ENCODE data around the gene TTLL7. TPM values are rescaled to one million over a fixed set of nuclear protein-coding genes. Genes with fewer than 3 reads are reported as not detected.

The TTLL7 gene
- total and polyA plus RNA-seq, 2 experiments from 2014 or later, result 4.1 to 6.7 TPM

DNA sequence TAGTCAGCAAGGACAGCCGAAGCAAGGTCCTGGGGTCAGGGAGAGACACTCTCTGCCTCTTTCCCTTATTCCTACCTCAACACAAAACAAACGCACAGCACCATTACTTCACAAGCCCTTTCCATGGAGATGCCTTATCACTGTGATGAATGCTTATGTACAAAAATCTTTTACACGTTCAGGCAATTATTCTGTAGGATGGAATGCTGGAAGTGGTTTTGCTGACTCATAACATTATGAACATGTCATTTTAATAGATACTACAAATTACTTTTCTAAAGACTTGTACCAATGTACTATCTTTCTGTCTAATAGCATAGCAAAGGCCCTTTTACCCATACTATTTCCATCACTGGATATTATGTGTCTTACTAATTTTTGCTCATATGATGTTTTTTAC lies 98.4 kb downstream of the TTLL7 start:
- H3K9me2 ChIP-seq (ENCODE audit: insufficient read depth), result no peaks in the 10 kb centered on the region
- no peaks in the 10 kb centered on the region for H3K27me3 ChIP-seq (ENCODE audit: insufficient read depth)
- H3F3A ChIP-seq (replicated peaks; ENCODE audit: low read depth), result no peaks in the 10 kb centered on the region
- Mint-ChIP-seq H3K4me3 (no peak overlapping the region), H3K36me3 (ENCODE audit: low read depth) (no peaks in the 10 kb centered on the region), H3K27me3 (ENCODE audit: insufficient read depth, low read depth, poor library complexity) (peaks cover 2% of the 10 kb centered on the region), H3K4me1 (peaks cover 8% of the 10 kb centered on the region; the same call in 2 of the 3 replicates), H3K9me3 (no peaks in the 10 kb centered on the region), H3K27ac (no peak overlapping the region)
- no peaks in the 10 kb centered on the region for H3K79me2 ChIP-seq (replicated peaks; ENCODE audit: insufficient read depth)
- no peak overlapping the region for H2AFZ ChIP-seq
- H3K4me2 ChIP-seq, result no peak overlapping the region
- no peaks in the 10 kb centered on the region for H4K20me1 ChIP-seq (replicated peaks; ENCODE audit: insufficient read depth)
- H3K27ac ChIP-seq (ENCODE audit: low read depth), result no peak overlapping the region
- H3K4me3 ChIP-seq, result no peak overlapping the region
- ATAC-seq, result no peak
- H3K36me3 ChIP-seq (ENCODE audit: insufficient read depth), result no peaks in the 10 kb centered on the region
- DNase-seq (ENCODE audit: low spot score), result no peak
- TF ChIP-seq EZH2 (IDR thresholded peaks at IDR 0.05; ENCODE audit: low read depth, unreplicated experiment) (no peak), ZNF462 (CRISPR knock-in tag; IDR thresholded peaks at IDR 0.05) (no peak), ZNF331 (CRISPR knock-in tag; IDR thresholded peaks at IDR 0.05; ENCODE audit: low read depth) (no peak), NANOG (IDR thresholded peaks at IDR 0.05; ENCODE audit: borderline replicate concordance) (no peak), CREB1 (CRISPR knock-in tag; IDR thresholded peaks at IDR 0.05; ENCODE audit: low read depth) (no peak), POLR2AphosphoS5 (IDR thresholded peaks at IDR 0.05; ENCODE audit: low read depth) (no peak), REST (IDR thresholded peaks at IDR 0.05; ENCODE audit: unreplicated experiment) (no peak), EZH2phosphoT487 (IDR thresholded peaks at IDR 0.05; ENCODE audit: unreplicated experiment) (no peak), JUNB (IDR thresholded peaks at IDR 0.05; ENCODE audit: unreplicated experiment) (no peak), STAT1 (IDR thresholded peaks at IDR 0.05; ENCODE audit: unreplicated experiment) (no peak)
- TF ChIP-seq, protein P1, sequence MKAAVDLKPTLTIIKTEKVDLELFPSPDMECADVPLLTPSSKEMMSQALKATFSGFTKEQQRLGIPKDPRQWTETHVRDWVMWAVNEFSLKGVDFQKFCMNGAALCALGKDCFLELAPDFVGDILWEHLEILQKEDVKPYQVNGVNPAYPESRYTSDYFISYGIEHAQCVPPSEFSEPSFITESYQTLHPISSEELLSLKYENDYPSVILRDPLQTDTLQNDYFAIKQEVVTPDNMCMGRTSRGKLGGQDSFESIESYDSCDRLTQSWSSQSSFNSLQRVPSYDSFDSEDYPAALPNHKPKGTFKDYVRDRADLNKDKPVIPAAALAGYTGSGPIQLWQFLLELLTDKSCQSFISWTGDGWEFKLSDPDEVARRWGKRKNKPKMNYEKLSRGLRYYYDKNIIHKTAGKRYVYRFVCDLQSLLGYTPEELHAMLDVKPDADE (IDR thresholded peaks at IDR 0.05), result no peak
- no peaks in the 10 kb centered on the region; the same call in 1 of the 2 replicates for H3K4me1 ChIP-seq (ENCODE audit: insufficient read depth)

All from GM23338 (cell line).